PC-9 (cell line): Measurements from ENCODE around the gene HAPLN2. TPM values are rescaled to one million over a fixed set of nuclear protein-coding genes. Genes with fewer than 3 reads are reported as not detected.
A peak's percentile ranks its signal among the peaks of the same experiment; 100 is the strongest.

Experiments
- BruUV-seq: library from RNA; stranded (reverse); fragments of 400-500 nt; replicated peaks from 2 replicates; lab custom pipeline; 2021; lab: Mats Ljungman, UMichigan
- CTCF ChIA-PET: fragments of 300-600 bp; sonication (Branson Sonifier 250); formaldehyde crosslinking; loops from one replicate; lab custom pipeline; 2022; ENCODE audit warnings: antibody characterized with exemption; lab: Charles Lee
- POLR2A ChIA-PET: fragments of 300-600 bp; sonication (Branson Sonifier 250); formaldehyde crosslinking; loops from one replicate; lab custom pipeline; 2022; ENCODE audit warnings: antibody characterized with exemption; ENCODE audit not compliant: unreplicated experiment; lab: Charles Lee
- DNase-seq, 2 experiments: peaks; one replicate each; pipeline versions ENCODE4 v3.0.0 to v3.0.0-alpha.2; 2015 to 2022; ENCODE audit warnings: mixed read lengths in 1 of 2
- H2AFZ ChIP-seq: fragments of 200-600 bp; sonication (generic); 2 replicates; pipeline ENCODE4 v1.8.1; 2017; ENCODE audit warnings: antibody characterized with exemption
- H3F3A ChIP-seq: fragments of 200-600 bp; sonication (generic); 2 replicates; pipeline ENCODE4 v1.8.1; 2017; ENCODE audit warnings: antibody characterized with exemption, mild to moderate bottlenecking, low read depth; ENCODE audit not compliant: insufficient read depth
- H3K27ac ChIP-seq: fragments of 200-600 bp; sonication (generic); 2 replicates; pipeline ENCODE4 v1.6.1; 2016; ENCODE audit warnings: mixed run types
- H3K27me3 ChIP-seq: fragments of 200-600 bp; sonication (generic); 2 replicates; pipeline ENCODE4 v1.6.1; 2016; ENCODE audit warnings: low read depth, mixed run types; ENCODE audit not compliant: insufficient read depth
- H3K36me3 ChIP-seq: fragments of 200-600 bp; sonication (generic); 2 replicates; pipeline ENCODE4 v1.6.1; 2016; ENCODE audit warnings: low read depth, mixed run types
- H3K4me1 ChIP-seq: fragments of 200-600 bp; sonication (generic); replicated peaks from 2 replicates; pipeline ENCODE4 v1.6.1; 2016; ENCODE audit warnings: mixed run types; ENCODE audit not compliant: insufficient read depth
- H3K4me2 ChIP-seq: fragments of 200-600 bp; sonication (generic); 2 replicates; pipeline ENCODE4 v1.6.1; 2017; ENCODE audit warnings: mixed run types
- H3K4me3 ChIP-seq: fragments of 200-600 bp; sonication (generic); 2 replicates; pipeline ENCODE4 v1.6.1; 2016; ENCODE audit warnings: mixed run types
- H3K79me2 ChIP-seq: fragments of 200-600 bp; sonication (generic); 2 replicates; pipeline ENCODE4 v1.6.1; 2017; ENCODE audit warnings: low read depth, mixed run types
- H3K9me2 ChIP-seq: fragments of 200-600 bp; sonication (generic); 2 replicates; pipeline ENCODE4 v1.8.1; 2017; ENCODE audit warnings: mild to moderate bottlenecking; ENCODE audit not compliant: insufficient read depth
- H3K9me3 ChIP-seq: fragments of 200-600 bp; sonication (generic); 2 replicates; pipeline ENCODE4 v1.8.1; 2016; ENCODE audit warnings: low read depth; ENCODE audit not compliant: insufficient read depth
- H4K20me1 ChIP-seq: fragments of 200-600 bp; sonication (generic); 2 replicates; pipeline ENCODE4 v1.8.1; 2017; ENCODE audit not compliant: insufficient read depth
- CTCF ChIP-seq: fragments of 200-600 bp; sonication (generic); conservative IDR thresholded peaks from 2 replicates; pipeline ENCODE4 v1.6.1; 2017; ENCODE audit warnings: mixed run types, antibody characterized with exemption, mild to moderate bottlenecking, moderate library complexity
- EZH2 ChIP-seq: fragments of 200-600 bp; sonication (generic); IDR thresholded peaks from 2 replicates; pipeline ENCODE4 v1.8.0; 2017; ENCODE audit warnings: antibody characterized with exemption, low read depth
- intact Hi-C: fragments of 100-400 bp; cut with micrococcal nuclease; formaldehyde crosslinking; loops from one replicate; pipeline ENCODE4 v1.10.0; 2022; ENCODE audit not compliant: unreplicated experiment
- total RNA-seq: library from RNA; stranded (reverse); gene quantifications from 2 replicates; pipeline ENCODE4 v1.2.3, GENCODE V29; 2021

Gene HAPLN2
- total RNA-seq, 1 experiment from 2014 or later: not detected

- Histone ChIP-seq H3K36me3 (peaks cover 19% of the 10 kb centered on the region), H3K27ac (no peak overlapping the region), H3K4me1 (peaks cover 14% of the 10 kb centered on the region), H3K9me3 (no peaks in the 10 kb centered on the region), H3K9me2 (no peaks in the 10 kb centered on the region), H4K20me1 (no peaks in the 10 kb centered on the region), H3K27me3 (no peaks in the 10 kb centered on the region), H3K79me2 (peaks cover 26% of the 10 kb centered on the region), H3F3A (peaks cover 57% of the 10 kb centered on the region; the same call in 1 of the 2 replicates), H3K4me2 (no peak overlapping the region), H2AFZ (no peak overlapping the region), H3K4me3 (no peak overlapping the region)
- ChIA-PET POLR2A (interaction anchor here (0.6 kb wide), 1 partner anchor 94 kb away, joined by 4 read pairs; no protein-coding TSS in a partner anchor), CTCF (no interaction called here)
- TF ChIP-seq EZH2: no peak
- TF ChIP-seq CTCF: no peak
- intact Hi-C loops: no loop called here
- no peak for DNase-seq
- BruUV-seq: TSS peak; percentile 26
Observed at GRCh38 chr1:156595016-156595415, 24.2 kb upstream of the HAPLN2 start.

- Histone ChIP-seq H3K9me3 (no peaks in the 10 kb centered on the region), H3K27me3 (no peaks in the 10 kb centered on the region), H3K79me2 (peaks cover 40% of the 10 kb centered on the region), H3K4me1 (peaks cover 12% of the 10 kb centered on the region), H3K4me2 (no peak overlapping the region), H3K36me3 (peaks cover 19% of the 10 kb centered on the region), H2AFZ (no peak overlapping the region), H3K27ac (no peak overlapping the region), H3F3A (peaks cover 53% of the 10 kb centered on the region; the same call in 1 of the 2 replicates), H3K9me2 (no peaks in the 10 kb centered on the region), H4K20me1 (no peaks in the 10 kb centered on the region), H3K4me3 (no peak overlapping the region)
- CTCF ChIA-PET: no interaction called here
- BruUV-seq: no TSS peak
- no peak for DNase-seq
- TF ChIP-seq CTCF (no peak), EZH2 (no peak)
- POLR2A ChIA-PET: interaction anchor here (0.6 to 0.7 kb wide), 2 partner anchors 95 to 150 kb away, joined by 3 read pairs; no protein-coding TSS in a partner anchor
- intact Hi-C loops: no loop called here
Observed at GRCh38 chr1:156596426-156596825, 22.8 kb upstream of the HAPLN2 start.

GRCh38 chr1:156598125-156598524 is 21.1 kb upstream of the HAPLN2 start:
- H3K4me2 ChIP-seq: no peak overlapping the region
- no peaks in the 10 kb centered on the region for H3K9me2 ChIP-seq
- POLR2A ChIA-PET: no interaction called here
- peaks cover 32% of the 10 kb centered on the region for H3K79me2 ChIP-seq
- peaks cover 19% of the 10 kb centered on the region for H3K36me3 ChIP-seq
- BruUV-seq: no TSS peak
- intact Hi-C loops: no loop called here
- H3K27ac ChIP-seq: no peak overlapping the region
- TF ChIP-seq CTCF: no peak
- no peak for TF ChIP-seq EZH2
- H3F3A ChIP-seq: peaks cover 48% of the 10 kb centered on the region; the same call in 1 of the 2 replicates
- peaks cover 16% of the 10 kb centered on the region for H3K4me1 ChIP-seq
- H4K20me1 ChIP-seq: no peaks in the 10 kb centered on the region
- H2AFZ ChIP-seq: no peak overlapping the region
- CTCF ChIA-PET: no interaction called here
- no peaks in the 10 kb centered on the region for H3K9me3 ChIP-seq
- H3K27me3 ChIP-seq: no peaks in the 10 kb centered on the region
- H3K4me3 ChIP-seq: no peak overlapping the region
- DNase-seq: no peak
